H9 (cell line): ENCODE measurements around the gene TLR3. TPM values are rescaled to one million over a fixed set of nuclear protein-coding genes. Genes with fewer than 3 reads are reported as not detected.
A peak's percentile ranks its signal among the peaks of the same experiment; 100 is the strongest.

Experiments
- DNase-seq: peaks from one replicate; pipeline ENCODE4 v3.0.0-alpha.2; 2017
- H2AFZ ChIP-seq: one replicate; pipeline ENCODE4 v1.6.1; 2013; ENCODE audit warnings: mild to moderate bottlenecking, low read length, control low read depth, moderate library complexity
- H2AK5ac ChIP-seq: 2 replicates; pipeline ENCODE4 v1.6.1; 2013; ENCODE audit warnings: low read length, control low read depth, mixed read lengths; ENCODE audit not compliant: insufficient read length
- H2BK120ac ChIP-seq: one replicate; pipeline ENCODE4 v1.6.1; 2013; ENCODE audit warnings: low read depth, mild to moderate bottlenecking, low read length, control low read depth, inconsistent platforms; ENCODE audit not compliant: poor library complexity, severe bottlenecking
- H2BK12ac ChIP-seq: 2 replicates; pipeline ENCODE4 v1.6.1; 2013; ENCODE audit warnings: low read length, control low read depth, mixed read lengths, low read depth; ENCODE audit not compliant: insufficient read length
- H2BK15ac ChIP-seq: 2 replicates; pipeline ENCODE4 v1.6.1; 2013; ENCODE audit warnings: low read depth, low read length, control low read depth
- H2BK20ac ChIP-seq: one replicate; pipeline ENCODE4 v1.6.1; 2013; ENCODE audit warnings: low read depth, mild to moderate bottlenecking, low read length, control low read depth, inconsistent platforms; ENCODE audit not compliant: poor library complexity, severe bottlenecking
- H2BK5ac ChIP-seq: 2 replicates; pipeline ENCODE4 v1.6.1; 2013; ENCODE audit warnings: low read length, control low read depth, mixed read lengths; ENCODE audit not compliant: insufficient read length
- H3K14ac ChIP-seq: 2 replicates; pipeline ENCODE4 v1.6.1; 2013; ENCODE audit warnings: low read length, control low read depth; ENCODE audit not compliant: insufficient read depth
- H3K18ac ChIP-seq: 2 replicates; pipeline ENCODE4 v1.6.1; 2013; ENCODE audit warnings: low read depth, mild to moderate bottlenecking, mixed read lengths, low read length, control low read depth; ENCODE audit not compliant: insufficient read length
- H3K23ac ChIP-seq: 2 replicates; pipeline ENCODE4 v1.6.1; 2013; ENCODE audit warnings: low read length, control low read depth, mixed read lengths, low read depth; ENCODE audit not compliant: insufficient read length
- H3K23me2 ChIP-seq: 2 replicates; pipeline ENCODE4 v1.6.1; 2013; ENCODE audit warnings: low read depth, mild to moderate bottlenecking, mixed read lengths, low read length, control low read depth; ENCODE audit not compliant: insufficient read length, poor library complexity, severe bottlenecking
- H3K27ac ChIP-seq: 2 replicates; pipeline ENCODE4 v1.5.1; 2013; ENCODE audit warnings: low read length, control low read depth, mixed read lengths, low read depth; ENCODE audit not compliant: insufficient read length
- H3K27me3 ChIP-seq: 2 replicates; pipeline ENCODE4 v1.6.1; 2013; ENCODE audit warnings: low read length, control low read depth, inconsistent platforms; ENCODE audit not compliant: insufficient read depth
- H3K4ac ChIP-seq: 2 replicates; pipeline ENCODE4 v1.6.1; 2013; ENCODE audit warnings: low read depth, mild to moderate bottlenecking, control low read depth, inconsistent platforms, low read length, moderate library complexity
- H3K4me1 ChIP-seq: 2 replicates; pipeline ENCODE4 v1.6.1; 2013; ENCODE audit warnings: low read length, control low read depth, inconsistent platforms; ENCODE audit not compliant: insufficient read depth
- H3K4me2 ChIP-seq: 2 replicates; pipeline ENCODE4 v1.6.1; 2013; ENCODE audit warnings: low read length, control low read depth, mixed read lengths; ENCODE audit not compliant: insufficient read length, insufficient read depth
- H3K56ac ChIP-seq: 2 replicates; pipeline ENCODE4 v1.6.1; 2013; ENCODE audit warnings: low read depth, mild to moderate bottlenecking, mixed read lengths, low read length, control low read depth; ENCODE audit not compliant: insufficient read length
- H3K79me1 ChIP-seq: 2 replicates; pipeline ENCODE4 v1.6.1; 2013; ENCODE audit warnings: low read depth, mild to moderate bottlenecking, moderate library complexity, low read length, control low read depth, inconsistent platforms; ENCODE audit not compliant: insufficient read depth, poor library complexity, severe bottlenecking
- H3K79me2 ChIP-seq: 2 replicates; pipeline ENCODE4 v1.6.1; 2013; ENCODE audit warnings: low read length, control low read depth, inconsistent platforms; ENCODE audit not compliant: insufficient read depth
- H3K9ac ChIP-seq: 2 replicates; pipeline ENCODE4 v1.6.1; 2013; ENCODE audit warnings: low read length, control low read depth, mixed read lengths; ENCODE audit not compliant: insufficient read length; ENCODE audit errors: extremely low read depth
- H3K9me3 ChIP-seq: one replicate; pipeline ENCODE4 v1.6.1; 2013; ENCODE audit warnings: low read depth, low read length, inconsistent platforms; ENCODE audit not compliant: control insufficient read depth
- H3T11ph ChIP-seq: one replicate; pipeline ENCODE4 v1.6.1; 2013; ENCODE audit warnings: mild to moderate bottlenecking, low read length, control low read depth, inconsistent platforms
- H4K20me1 ChIP-seq: one replicate; pipeline ENCODE4 v1.6.1; 2013; ENCODE audit not compliant: control insufficient read depth, insufficient read length, insufficient read depth
- H4K5ac ChIP-seq: 2 replicates; pipeline ENCODE4 v1.6.1; 2013; ENCODE audit warnings: low read depth, mild to moderate bottlenecking, mixed read lengths, low read length, control low read depth; ENCODE audit not compliant: insufficient read length
- H4K8ac ChIP-seq: replicated peaks from 2 replicates; pipeline ENCODE4 v1.6.1; 2013; ENCODE audit warnings: low read length, control low read depth, mixed read lengths, low read depth; ENCODE audit not compliant: insufficient read length
- H4K91ac ChIP-seq: 2 replicates; pipeline ENCODE4 v1.6.1; 2013; ENCODE audit warnings: low read depth, mild to moderate bottlenecking, moderate library complexity, mixed read lengths, low read length, control low read depth; ENCODE audit not compliant: insufficient read length
- H3K27ac Mint-ChIP-seq, 3 experiments: 2 replicates in 2 of 3; 3 replicates in 1 of 3; pipeline ENCODE4 v1.8.0; 2020 to 2021; ENCODE audit warnings: mixed read lengths in 3 of 3, mild to moderate bottlenecking in 1 of 3, moderate library complexity in 1 of 3
- H3K27me3 Mint-ChIP-seq: 2 replicates; pipeline ENCODE4 v1.8.0; 2021; ENCODE audit warnings: low read depth, mild to moderate bottlenecking, moderate library complexity, mixed read lengths
- H3K36me3 Mint-ChIP-seq, 3 experiments: 2 replicates in 2 of 3; 3 replicates in 1 of 3; pipeline ENCODE4 v1.8.0; 2020 to 2021; ENCODE audit warnings: low read depth in 3 of 3, mixed read lengths in 3 of 3; ENCODE audit not compliant: insufficient read depth in 1 of 3
- H3K4me1 Mint-ChIP-seq, 2 experiments: 2 replicates each; pipeline ENCODE4 v1.8.0; 2020; ENCODE audit warnings: mixed read lengths in 2 of 2
- H3K4me3 Mint-ChIP-seq, 2 experiments: 2 replicates in 1 of 2; 3 replicates in 1 of 2; pipeline ENCODE4 v1.8.0; 2020 to 2021; ENCODE audit warnings: mild to moderate bottlenecking in 2 of 2, mixed read lengths in 2 of 2, moderate library complexity in 1 of 2
- H3K9me3 Mint-ChIP-seq, 2 experiments: 2 replicates in 1 of 2; 3 replicates in 1 of 2; pipeline ENCODE4 v1.8.0; 2020; ENCODE audit warnings: mild to moderate bottlenecking in 2 of 2, mixed read lengths in 2 of 2, moderate library complexity in 1 of 2
- CTCF ChIP-seq: fragments of 200-600 bp; sonication (generic); conservative IDR thresholded peaks from 3 replicates; pipeline ENCODE4 v1.8.0; 2021; ENCODE audit warnings: antibody characterized with exemption, mild to moderate bottlenecking
- WGBS: extraction: QIAGEN DNeasy Blood & Tissue Kit; methylation state at CpG from one replicate; pipeline ENCODE4 v1.1.7; 2013; ENCODE audit warnings: missing lambda C conversion rate, low lambda C conversion rate, mixed read lengths; ENCODE audit not compliant: insufficient read length; ENCODE audit errors: extremely low coverage; 5-methylcytosine and 5-hydroxymethylcytosine counted together
- total RNA-seq: library from RNA; stranded (reverse); gene quantifications from 2 replicates; pipeline ENCODE4 v1.2.1, GENCODE V29; 2021

The TLR3 gene
- total RNA-seq, 1 experiment from 2014 or later = 0.92 TPM

- no peak overlapping the region for H3K14ac ChIP-seq
- no peak overlapping the region for H3K18ac ChIP-seq
- no peak overlapping the region for H4K5ac ChIP-seq
- no peak overlapping the region for H3K4ac ChIP-seq
- H2BK5ac ChIP-seq = no peak overlapping the region
- no peaks in the 10 kb centered on the region for H3K79me1 ChIP-seq
- Mint-ChIP-seq H3K9me3 (peaks cover 3 to 8% of the 10 kb centered on the region in 2 experiments; a peak in 3 of 5 replicates), H3K36me3 (peaks cover 0 to 6% (median 6%) of the 10 kb centered on the region in 3 experiments; a peak in 2 of 7 replicates), H3K4me3 (peak overlapping the region in 1 of 2 experiments; percentile 30; a peak in 1 of 5 replicates), H3K4me1 (peaks cover 14 to 20% of the 10 kb centered on the region in 2 experiments), H3K27me3 (peaks cover 50% of the 10 kb centered on the region), H3K27ac (no peak overlapping the region)
- no peak overlapping the region for H4K91ac ChIP-seq
- no peak overlapping the region for H2BK15ac ChIP-seq
- no peak for TF ChIP-seq CTCF
- H3K4me1 ChIP-seq = no peaks in the 10 kb centered on the region
- no CpG with 5 or more reads among the region's 12 CpGs for WGBS
- H2BK20ac ChIP-seq = no peak overlapping the region
- H3K23ac ChIP-seq = no peak overlapping the region
- H4K20me1 ChIP-seq = peaks cover 2% of the 10 kb centered on the region
- no peak overlapping the region for H2AFZ ChIP-seq
- H3K56ac ChIP-seq = no peak overlapping the region
- no peaks in the 10 kb centered on the region for H3K79me2 ChIP-seq
- no peak overlapping the region for H3T11ph ChIP-seq
- no peak overlapping the region for H3K9ac ChIP-seq
- no peaks in the 10 kb centered on the region; the same call in 1 of the 2 replicates for H3K27me3 ChIP-seq
- no peak for DNase-seq
- H2AK5ac ChIP-seq = no peak overlapping the region
- no peak overlapping the region for H2BK12ac ChIP-seq
- no peaks in the 10 kb centered on the region for H3K9me3 ChIP-seq
- H3K23me2 ChIP-seq = peaks cover 12% of the 10 kb centered on the region
- no peak overlapping the region for H2BK120ac ChIP-seq
- no peak overlapping the region for H4K8ac ChIP-seq
- no peak overlapping the region for H3K27ac ChIP-seq
- no peak overlapping the region for H3K4me2 ChIP-seq
Observed at GRCh38 chr4:186102931-186103330, 34.0 kb downstream of the TLR3 start.
